Fibroblast of gingiva (primary cell): ENCODE measurements around the gene PDIA2.
A peak's percentile ranks its signal among the peaks of the same experiment; 100 is the strongest.
"Not testable (repeated sequence)": the region's sequence is repeated elsewhere in the genome, so short reads cannot be mapped to it uniquely, and the experiment has no call there.

ENCODE experiments used
- DNase-seq: peaks from one replicate; pipeline ENCODE4 v3.0.0-alpha.2; 2011; ENCODE audit warnings: low read depth

The PDIA2 gene, protein sequence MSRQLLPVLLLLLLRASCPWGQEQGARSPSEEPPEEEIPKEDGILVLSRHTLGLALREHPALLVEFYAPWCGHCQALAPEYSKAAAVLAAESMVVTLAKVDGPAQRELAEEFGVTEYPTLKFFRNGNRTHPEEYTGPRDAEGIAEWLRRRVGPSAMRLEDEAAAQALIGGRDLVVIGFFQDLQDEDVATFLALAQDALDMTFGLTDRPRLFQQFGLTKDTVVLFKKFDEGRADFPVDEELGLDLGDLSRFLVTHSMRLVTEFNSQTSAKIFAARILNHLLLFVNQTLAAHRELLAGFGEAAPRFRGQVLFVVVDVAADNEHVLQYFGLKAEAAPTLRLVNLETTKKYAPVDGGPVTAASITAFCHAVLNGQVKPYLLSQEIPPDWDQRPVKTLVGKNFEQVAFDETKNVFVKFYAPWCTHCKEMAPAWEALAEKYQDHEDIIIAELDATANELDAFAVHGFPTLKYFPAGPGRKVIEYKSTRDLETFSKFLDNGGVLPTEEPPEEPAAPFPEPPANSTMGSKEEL

GRCh38 chr16:283033-283805, at the start of gene PDIA2:
TSS of gene PDIA2 (plus strand) at chr16:283164. CDS start at chr16:283170, 6 bp downstream.
- DNase-seq, result no peak

- DNase-seq, result peak; percentile 92
These were observed 48.3 kb upstream of the PDIA2 start, which contains the start of gene FAM234A for GRCh38 chr16:234468-235305. TSS of gene FAM234A (plus strand) at chr16:234821. CDS start at chr16:254414, 19,593 bp downstream.

DNA sequence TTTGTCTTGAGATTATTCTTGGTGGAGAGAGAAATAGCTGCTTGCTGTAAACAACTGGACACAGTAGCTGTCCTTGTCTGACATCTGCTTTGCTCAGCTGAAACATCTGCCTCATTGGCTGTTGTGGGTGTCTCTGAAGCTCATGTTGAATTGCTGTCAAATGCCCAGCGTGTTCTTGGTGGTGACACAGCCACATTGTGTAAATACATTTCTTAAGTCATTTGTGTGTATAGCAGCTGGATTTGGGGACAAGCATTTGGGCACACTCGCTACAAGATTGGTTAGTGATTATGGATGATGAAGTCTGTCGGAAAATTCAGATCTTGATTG, 43.1 kb upstream of the PDIA2 start:
- peak; percentile 36 for DNase-seq

DNA sequence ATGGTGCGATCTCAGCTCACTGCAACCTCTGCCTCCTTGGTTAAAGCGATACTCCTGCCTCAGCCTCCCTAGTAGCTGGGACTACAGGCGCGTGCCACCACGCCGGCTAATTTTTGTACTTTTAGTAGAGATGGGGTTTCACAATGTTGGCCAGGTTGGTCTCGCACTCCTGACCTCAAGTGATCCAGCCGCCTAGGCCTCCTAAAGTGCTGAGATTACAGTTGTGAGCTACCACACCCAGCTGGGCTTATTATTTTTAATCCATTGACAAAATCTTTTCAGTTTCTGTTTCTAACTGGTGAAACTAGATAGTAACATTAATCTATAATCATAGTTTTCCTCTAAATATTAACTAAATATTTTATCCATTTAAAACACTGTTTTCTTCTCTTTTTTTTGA, 42.4 kb upstream of the PDIA2 start:
- DNase-seq, result no peak

- no peak for DNase-seq
These were observed 40.7 kb upstream of the PDIA2 start for GRCh38 chr16:242281-242680.

DNA sequence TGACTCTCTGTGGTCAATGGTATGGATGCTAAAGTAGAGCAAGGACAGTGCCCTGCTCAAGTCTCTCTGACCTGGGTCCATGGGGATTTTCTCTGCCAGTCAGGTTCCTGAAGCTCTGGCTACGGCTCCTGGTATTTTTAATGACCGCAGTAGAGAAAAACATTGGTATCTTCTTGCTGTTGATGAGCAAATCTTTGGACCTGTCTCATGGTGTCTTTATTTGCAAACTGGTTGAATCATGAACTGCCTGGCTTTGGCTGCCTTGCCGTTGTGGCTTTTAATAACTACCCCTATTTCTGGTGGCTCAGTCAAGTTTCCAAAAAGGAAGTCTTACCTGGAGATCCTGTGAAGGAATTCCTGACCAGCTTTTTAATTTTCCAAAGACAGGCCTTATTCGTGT, 39.6 kb upstream of the PDIA2 start:
- DNase-seq, result no peak

- no peak for DNase-seq
These were observed 37.9 kb upstream of the PDIA2 start for GRCh38 chr16:245105-245504.

DNA sequence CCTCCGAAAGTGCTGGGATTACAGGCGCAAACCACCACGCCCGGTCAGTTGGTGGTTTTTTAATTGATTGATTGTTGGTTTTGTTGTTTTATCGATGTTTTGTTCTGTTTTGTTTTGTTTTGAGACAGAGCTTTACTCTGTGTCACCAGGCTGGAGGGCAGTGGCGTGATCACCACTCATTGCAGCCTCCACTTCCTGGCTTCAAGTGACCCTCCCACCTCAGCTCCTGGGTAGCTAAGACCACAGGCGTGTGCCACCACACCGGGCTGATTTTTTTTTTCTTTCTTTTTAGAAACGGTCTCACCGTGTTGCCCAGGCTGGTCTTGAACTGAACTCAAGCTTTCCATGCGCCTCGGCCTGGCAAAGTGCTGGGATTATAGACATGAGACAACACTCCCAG, 35.9 kb upstream of the PDIA2 start:
- no peak for DNase-seq

- no peak for DNase-seq
These were observed 33.5 kb upstream of the PDIA2 start for GRCh38 chr16:249431-249830.

DNA sequence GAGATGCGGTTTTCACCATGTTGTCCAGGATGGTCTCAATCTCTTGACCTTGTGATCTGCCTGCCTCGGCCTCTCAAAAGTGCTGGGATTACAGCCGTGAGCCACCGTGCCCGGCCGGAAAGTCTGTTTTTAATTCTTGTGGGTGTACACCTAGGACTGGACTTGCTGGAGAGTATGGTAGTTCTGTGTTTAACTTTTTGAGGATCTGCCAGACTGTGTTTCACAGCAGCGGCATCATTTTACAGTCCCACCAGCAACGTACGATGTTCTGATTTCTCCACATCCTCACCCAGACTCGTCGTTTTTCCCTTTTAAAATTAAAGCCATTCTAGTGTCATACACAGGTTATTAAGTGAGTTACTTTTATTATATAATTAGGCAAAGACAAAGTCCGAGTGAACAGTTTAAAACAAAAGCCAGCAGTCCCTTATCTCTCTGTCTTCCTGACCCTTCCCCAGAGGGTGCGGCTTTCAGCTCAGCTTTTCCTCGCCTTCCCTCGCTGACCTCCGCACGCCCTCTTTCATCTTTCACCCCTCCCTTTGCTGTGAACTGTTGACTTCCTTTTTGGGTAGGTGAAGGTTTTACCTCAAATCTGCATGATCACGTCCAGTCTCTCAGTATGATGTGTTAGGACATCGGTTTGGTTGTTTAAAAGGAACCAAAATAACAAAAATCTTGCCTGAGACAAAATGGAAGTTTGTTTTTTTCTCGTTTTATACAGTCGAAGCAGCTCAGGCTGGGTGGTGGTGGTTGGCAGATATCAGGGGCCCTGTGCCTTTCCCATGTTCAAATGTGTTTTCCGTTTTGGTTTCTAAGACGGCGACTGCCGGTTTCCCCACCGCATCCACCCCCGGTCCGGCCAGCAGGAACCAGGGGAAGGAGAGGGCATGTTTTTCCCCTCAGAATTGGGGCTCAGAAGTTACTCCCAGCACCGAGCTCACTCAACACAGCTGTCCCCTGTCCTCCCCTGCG, 30.3 kb upstream of the PDIA2 start:
- no peak for DNase-seq

DNA sequence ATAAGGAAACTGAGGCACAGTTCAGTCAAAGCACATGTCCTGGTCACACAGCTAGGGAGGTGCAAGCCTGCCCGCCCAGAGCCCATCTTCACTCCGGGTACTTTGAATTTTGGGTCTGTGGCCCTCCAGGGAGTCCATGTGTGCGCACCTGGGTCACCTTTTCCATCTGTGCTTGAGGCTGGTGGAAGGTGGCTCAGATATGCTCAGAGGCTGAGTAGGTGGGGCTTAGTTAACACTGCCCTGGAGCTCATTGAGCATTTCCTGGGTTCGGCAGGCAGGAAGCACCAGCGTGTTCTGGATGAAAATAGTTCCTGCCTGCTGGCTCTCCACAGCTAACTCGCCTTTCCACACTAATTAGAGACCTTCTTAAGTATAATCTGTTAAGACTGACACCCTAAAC, 29.1 kb upstream of the PDIA2 start:
- DNase-seq, result no peak

GRCh38 chr16:254461-254860, 28.5 kb upstream of the PDIA2 start:
- DNase-seq, result no peak

- DNase-seq, result no peak
These were observed 27.8 kb upstream of the PDIA2 start for GRCh38 chr16:255183-255582.

DNA sequence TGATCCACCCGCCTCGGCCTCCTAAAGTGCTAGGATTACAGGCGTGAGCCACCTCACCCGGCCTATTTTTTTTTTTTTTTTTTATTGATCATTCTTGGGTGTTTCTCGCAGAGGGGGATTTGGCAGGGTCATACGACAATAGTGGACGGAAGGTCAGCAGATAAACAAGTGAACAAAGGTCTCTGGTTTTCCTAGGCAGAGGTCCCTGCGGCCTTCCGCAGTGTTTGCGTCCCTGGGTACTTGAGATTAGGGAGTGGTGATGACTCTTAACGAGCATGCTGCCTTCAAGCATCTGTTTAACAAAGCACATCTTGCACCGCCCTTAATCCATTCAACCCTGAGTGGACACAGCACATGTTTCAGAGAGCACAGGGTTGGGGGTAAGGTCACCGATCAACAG, 24.9 kb upstream of the PDIA2 start:
- DNase-seq, result not testable (repeated sequence)

DNA sequence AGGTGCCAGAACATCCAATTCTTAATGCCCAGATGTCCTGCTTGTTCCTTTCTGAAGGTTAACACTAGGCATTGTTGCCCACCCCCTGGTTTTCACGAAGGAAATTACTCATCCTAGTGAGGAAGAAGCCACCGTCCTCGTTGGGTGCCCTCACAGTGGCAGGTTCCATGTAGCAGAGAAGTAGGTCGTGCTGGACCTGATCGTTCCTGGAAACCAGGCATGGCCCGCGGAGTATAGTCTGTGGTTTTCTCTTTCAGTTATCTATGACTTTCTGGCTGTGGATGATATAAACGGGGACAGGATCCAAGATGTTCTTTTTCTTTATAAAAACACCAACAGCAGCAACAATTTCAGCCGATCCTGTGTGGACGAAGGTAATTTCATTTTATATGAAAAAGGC, 23.7 kb upstream of the PDIA2 start:
- DNase-seq, result no peak

DNA sequence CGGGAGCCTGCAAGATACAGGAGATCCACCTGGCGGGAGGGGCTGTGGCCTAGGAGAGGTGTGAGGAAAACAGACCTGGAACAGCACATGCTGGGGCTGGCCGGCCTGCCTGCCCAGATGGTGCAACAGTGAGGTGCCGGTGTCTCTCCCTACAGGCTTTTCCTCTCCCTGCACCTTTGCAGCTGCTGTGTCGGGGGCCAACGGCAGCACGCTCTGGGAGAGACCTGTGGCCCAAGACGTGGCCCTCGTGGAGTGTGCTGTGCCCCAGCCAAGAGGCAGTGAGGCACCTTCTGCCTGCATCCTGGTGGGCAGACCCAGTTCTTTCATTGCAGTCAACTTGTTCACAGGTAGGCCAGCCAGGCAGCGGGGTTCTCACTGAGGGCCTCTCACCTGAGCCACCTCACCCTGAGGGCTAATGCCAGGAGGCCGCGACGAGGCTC, 23.1 kb upstream of the PDIA2 start:
- no peak for DNase-seq

DNA sequence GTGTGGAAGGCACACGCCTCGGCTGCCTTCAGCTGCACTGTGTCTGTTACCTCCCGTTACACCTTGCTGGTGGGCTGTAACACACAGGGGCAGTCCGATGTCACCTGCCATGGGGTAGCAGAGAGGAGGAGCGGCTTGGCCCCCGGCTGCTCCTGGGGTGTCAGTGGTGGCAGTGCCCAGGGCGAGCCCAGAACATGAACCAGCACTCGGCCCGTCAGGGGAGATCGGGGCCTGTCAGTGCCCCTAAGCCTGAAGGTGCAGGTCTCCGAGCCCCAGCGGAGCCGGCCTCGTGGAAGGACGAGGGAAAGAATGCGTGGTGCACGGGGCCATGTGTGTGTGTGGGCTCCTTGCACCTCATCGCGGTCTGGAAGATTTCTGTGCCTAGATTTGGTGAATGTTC, 22.6 kb upstream of the PDIA2 start:
- DNase-seq, result no peak

- no peak for DNase-seq
These were observed 21.8 kb upstream of the PDIA2 start for GRCh38 chr16:261031-261691.

- DNase-seq, result no peak
These were observed 20.7 kb upstream of the PDIA2 start for GRCh38 chr16:262121-262745.

- no peak for DNase-seq
These were observed 19.7 kb upstream of the PDIA2 start for GRCh38 chr16:263182-263774.
